ENCODE data around the gene PPHLN1. TPM values are rescaled to one million over a fixed set of nuclear protein-coding genes. Genes with fewer than 3 reads are reported as not detected.

The PPHLN1 gene
- total RNA-seq, 4 donors from 2014 or later: 44.9 to 324 (median 59.6) TPM

DNA sequence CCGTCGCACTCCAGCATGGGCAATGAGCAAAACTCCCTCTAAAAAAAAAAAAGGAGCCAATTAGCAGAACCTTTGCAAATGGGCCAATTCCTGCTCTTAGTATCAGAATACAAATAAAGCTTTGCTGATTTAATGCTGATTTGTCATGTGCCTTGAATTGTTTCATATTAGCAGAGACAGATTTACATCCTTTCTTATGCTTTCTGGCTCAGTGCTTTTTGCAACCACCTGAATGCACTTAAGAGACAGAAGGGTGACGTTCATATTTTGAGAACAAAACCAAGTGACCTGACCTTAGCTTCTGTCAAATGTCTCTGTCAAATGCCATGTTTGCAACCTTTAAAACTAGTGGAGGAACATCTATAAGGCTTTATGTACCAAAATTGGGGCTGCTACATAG, 44.1 kb upstream of the PPHLN1 start:
- TF ChIP-seq EP300 (IDR thresholded peaks at IDR 0.05; ENCODE audit: low read depth) (no peak), POLR2A (IDR thresholded peaks at IDR 0.05) (no peak), POLR2AphosphoS5 (IDR thresholded peaks at IDR 0.05) (no peak)
- TF ChIP-seq, protein P1, sequence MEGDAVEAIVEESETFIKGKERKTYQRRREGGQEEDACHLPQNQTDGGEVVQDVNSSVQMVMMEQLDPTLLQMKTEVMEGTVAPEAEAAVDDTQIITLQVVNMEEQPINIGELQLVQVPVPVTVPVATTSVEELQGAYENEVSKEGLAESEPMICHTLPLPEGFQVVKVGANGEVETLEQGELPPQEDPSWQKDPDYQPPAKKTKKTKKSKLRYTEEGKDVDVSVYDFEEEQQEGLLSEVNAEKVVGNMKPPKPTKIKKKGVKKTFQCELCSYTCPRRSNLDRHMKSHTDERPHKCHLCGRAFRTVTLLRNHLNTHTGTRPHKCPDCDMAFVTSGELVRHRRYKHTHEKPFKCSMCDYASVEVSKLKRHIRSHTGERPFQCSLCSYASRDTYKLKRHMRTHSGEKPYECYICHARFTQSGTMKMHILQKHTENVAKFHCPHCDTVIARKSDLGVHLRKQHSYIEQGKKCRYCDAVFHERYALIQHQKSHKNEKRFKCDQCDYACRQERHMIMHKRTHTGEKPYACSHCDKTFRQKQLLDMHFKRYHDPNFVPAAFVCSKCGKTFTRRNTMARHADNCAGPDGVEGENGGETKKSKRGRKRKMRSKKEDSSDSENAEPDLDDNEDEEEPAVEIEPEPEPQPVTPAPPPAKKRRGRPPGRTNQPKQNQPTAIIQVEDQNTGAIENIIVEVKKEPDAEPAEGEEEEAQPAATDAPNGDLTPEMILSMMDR (IDR thresholded peaks at IDR 0.05): no peak
- in situ Hi-C loops (cut with MboI; ENCODE audit: low pct_ligation_motif_present in 1 of 4, low pct_unique_long_range_greater_than_20kb in 1 of 4, low sequenced_read_pairs in 3 of 4): no loop called here
- H3K27me3 ChIP-seq: no peaks in the 10 kb centered on the region
- no peak for DNase-seq
- H3K4me1 ChIP-seq: no peaks in the 10 kb centered on the region
- intact Hi-C loops (cut with DNase I; ENCODE audit: low total_unique reads): no loop called here
- H3K27ac ChIP-seq: no peak overlapping the region
- H3K4me3 ChIP-seq: no peak overlapping the region
- H3K9me3 ChIP-seq: no peaks in the 10 kb centered on the region
- no peaks in the 10 kb centered on the region for H3K36me3 ChIP-seq
- 87 to 100% methylated on average over 2 to 3 of the region's 3 CpGs for WGBS, 2 donors (ENCODE audit: low coverage in 1 of 2)

DNA sequence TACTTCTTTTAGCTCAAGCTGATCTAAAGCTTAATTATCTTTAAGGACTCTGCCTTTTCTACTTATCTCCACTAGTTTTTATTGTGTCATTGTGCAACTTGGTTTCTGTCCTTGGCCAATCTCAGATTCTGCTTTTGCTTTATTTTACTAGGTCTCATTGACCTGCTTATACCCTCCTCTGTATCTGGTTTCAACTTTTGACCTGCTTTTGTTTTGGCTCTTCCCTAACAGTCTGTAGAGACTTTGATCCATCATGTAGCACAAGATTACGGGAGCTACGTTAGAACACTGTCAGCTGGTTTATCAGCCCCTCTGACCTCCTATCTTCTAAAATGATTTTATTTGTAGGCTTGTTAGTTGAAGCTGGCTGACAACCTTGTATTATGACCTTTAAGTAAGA, 43.7 kb upstream of the PPHLN1 start:
- Histone ChIP-seq H3K4me1 (no peaks in the 10 kb centered on the region), H3K36me3 (no peaks in the 10 kb centered on the region), H3K4me3 (no peak overlapping the region), H3K9me3 (no peaks in the 10 kb centered on the region), H3K27me3 (no peaks in the 10 kb centered on the region), H3K27ac (no peak overlapping the region)
- intact Hi-C loops (cut with DNase I; ENCODE audit: low total_unique reads): no loop called here
- 60% methylated on average over 2 of the region's 2 CpGs for WGBS, 2 donors (ENCODE audit: low coverage in 1 of 2)
- DNase-seq: no peak
- in situ Hi-C loops (cut with MboI; ENCODE audit: low pct_ligation_motif_present in 1 of 4, low pct_unique_long_range_greater_than_20kb in 1 of 4, low sequenced_read_pairs in 3 of 4): no loop called here
- no peak for TF ChIP-seq POLR2AphosphoS5 (IDR thresholded peaks at IDR 0.05)
- TF ChIP-seq, protein P1 (IDR thresholded peaks at IDR 0.05): no peak

DNA sequence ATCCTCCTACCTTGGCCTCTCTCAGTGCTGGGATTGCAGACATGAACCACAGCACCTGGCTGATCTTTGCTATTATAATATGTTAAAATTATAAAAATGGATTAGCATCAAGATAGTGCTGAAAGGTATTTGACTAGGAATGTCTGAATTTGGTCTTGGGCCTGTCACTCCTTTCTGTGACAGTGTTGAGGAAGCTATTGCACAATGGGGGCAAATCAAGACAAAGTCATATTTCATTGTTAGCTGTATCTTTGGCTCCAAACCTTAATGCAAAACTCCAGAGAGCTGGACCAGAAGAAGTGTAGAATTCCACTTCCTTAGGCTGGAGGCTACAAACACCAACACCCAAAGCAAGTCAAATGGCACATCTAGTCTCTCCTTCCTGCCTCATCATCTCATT, 42.2 kb upstream of the PPHLN1 start:
- DNase-seq: no peak
- Histone ChIP-seq H3K4me1 (no peaks in the 10 kb centered on the region), H3K4me3 (no peak overlapping the region), H3K27ac (no peak overlapping the region), H3K36me3 (no peaks in the 10 kb centered on the region), H3K27me3 (no peaks in the 10 kb centered on the region), H3K9me3 (no peaks in the 10 kb centered on the region)
- in situ Hi-C loops (cut with MboI; ENCODE audit: low pct_ligation_motif_present in 1 of 4, low pct_unique_long_range_greater_than_20kb in 1 of 4, low sequenced_read_pairs in 3 of 4) (no loop called here), intact Hi-C loops (cut with DNase I; ENCODE audit: low total_unique reads) (no loop called here)
- TF ChIP-seq POLR2AphosphoS5 (IDR thresholded peaks at IDR 0.05) (no peak), POLR2A (IDR thresholded peaks at IDR 0.05) (no peak), EP300 (IDR thresholded peaks at IDR 0.05; ENCODE audit: low read depth) (no peak)
- TF ChIP-seq, protein P1 (IDR thresholded peaks at IDR 0.05): no peak

DNA sequence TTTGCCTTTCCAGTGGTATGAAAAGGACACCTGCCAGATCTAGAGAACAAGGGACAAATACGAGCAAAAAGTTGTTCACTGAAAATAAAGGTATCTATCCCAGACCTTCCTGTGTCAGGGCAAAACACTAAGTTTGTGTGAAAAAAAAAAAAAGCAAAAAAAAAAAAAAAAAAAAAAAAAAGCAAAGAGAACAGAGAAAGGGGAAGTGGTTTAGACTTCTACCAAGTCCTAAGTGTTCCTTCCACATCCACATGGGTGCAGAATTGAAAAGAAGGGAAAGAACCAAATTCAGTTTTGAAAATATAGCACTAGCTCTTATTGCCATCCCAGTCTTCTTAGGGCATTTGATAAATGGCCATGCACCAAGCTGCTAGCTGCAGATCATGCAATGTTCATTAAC, 41.8 kb upstream of the PPHLN1 start:
- no peak for TF ChIP-seq POLR2AphosphoS5 (IDR thresholded peaks at IDR 0.05)
- TF ChIP-seq POLR2A (IDR thresholded peaks at IDR 0.05): no peak
- TF ChIP-seq, protein P1 (IDR thresholded peaks at IDR 0.05): no peak
- TF ChIP-seq EP300 (IDR thresholded peaks at IDR 0.05; ENCODE audit: low read depth): no peak
- Histone ChIP-seq H3K4me1 (no peaks in the 10 kb centered on the region), H3K27ac (no peak overlapping the region), H3K4me3 (no peak overlapping the region), H3K36me3 (no peaks in the 10 kb centered on the region), H3K9me3 (no peaks in the 10 kb centered on the region), H3K27me3 (no peaks in the 10 kb centered on the region)
- DNase-seq: no peak
- 67% methylated on average over 1 of the region's 1 CpG; no CpG with 5 or more reads in 1 of the 2 donors for WGBS, 2 donors (ENCODE audit: low coverage in 1 of 2)
- intact Hi-C loops (cut with DNase I; ENCODE audit: low total_unique reads): no loop called here
- in situ Hi-C loops (cut with MboI; ENCODE audit: low pct_ligation_motif_present in 1 of 4, low pct_unique_long_range_greater_than_20kb in 1 of 4, low sequenced_read_pairs in 3 of 4): no loop called here

Measured in transverse colon (tissue), 4 donors.